HCT116 (cell line): ENCODE data around the gene IRF4. TPM values are rescaled to one million over a fixed set of nuclear protein-coding genes. Genes with fewer than 3 reads are reported as not detected.

ENCODE experiments used
- ATAC-seq: fragments of 200-7000 bp; cut with Tn5 transposase; 2 replicates; pipeline ENCODE4 v1.9.1; 2020; ENCODE audit warnings: mild to moderate bottlenecking, moderate library complexity
- BruUV-seq: library from RNA; stranded (reverse); fragments of 400-500 nt; replicated peaks from 2 replicates; lab custom pipeline; 2021; lab: Mats Ljungman, UMichigan
- CTCF ChIA-PET: fragments of 300-600 bp; sonication (Branson Sonifier 250); formaldehyde crosslinking; loops from one replicate; lab custom pipeline; 2021; ENCODE audit warnings: antibody characterized with exemption; lab: Charles Lee
- POLR2A ChIA-PET: fragments of 300-600, 350-600 bp; sonication (Branson Sonifier 250); formaldehyde crosslinking; loops from one replicate; lab custom pipeline; 2021; ENCODE audit warnings: antibody characterized with exemption; lab: Charles Lee
- RAD21 ChIA-PET, 2 experiments: fragments of 300-600 bp; sonication (Branson Sonifier 250); formaldehyde crosslinking; loops; one replicate each; lab custom pipeline; 2023; ENCODE audit warnings: low total read pairs in 2 of 2; ENCODE audit not compliant: uncharacterized antibody in 2 of 2, unreplicated experiment in 2 of 2, low non-redundant PET in 1 of 2; lab: Charles Lee
- DNase-seq: peaks from one replicate; pipeline ENCODE4 v3.0.0-alpha.2; 2010; ENCODE audit warnings: low read depth, low spot score
- H2AFZ ChIP-seq: fragments of 200-600 bp; shearing (Covaris generic), sonication (generic); 2 replicates; pipeline ENCODE4 v1.6.1; 2017; ENCODE audit warnings: low read depth, mixed run types, mixed read lengths, antibody characterized with exemption, low read length; ENCODE audit not compliant: poor library complexity, severe bottlenecking
- H3K27ac ChIP-seq: 2 replicates; pipeline ENCODE4 v1.5.1; 2012; ENCODE audit warnings: low read depth, low read length
- H3K27me3 ChIP-seq: fragments of 200-600 bp; sonication (generic); 2 replicates; pipeline ENCODE4 v1.6.1; 2016; ENCODE audit warnings: mixed run types, low read length, mixed read lengths; ENCODE audit not compliant: insufficient read depth
- H3K36me3 ChIP-seq, 2 experiments: fragments of 200-500 bp in 1 of 2; fragments of 200-600 bp in 1 of 2; sonication (Bioruptor generic) in 1 of 2; sonication (generic) in 1 of 2; 2 replicates each; pipeline versions ENCODE4 v1.5.1 to v1.6.1; 2014 to 2016; ENCODE audit warnings: low read length in 2 of 2, inconsistent platforms in 1 of 2, mixed read lengths in 1 of 2, mixed run types in 1 of 2; ENCODE audit not compliant: insufficient read depth in 2 of 2, control insufficient read depth in 1 of 2
- H3K4me1 ChIP-seq, 2 experiments: fragments of 200-600 bp in 1 of 2; sonication (generic) in 1 of 2; 2 replicates each; pipeline versions ENCODE4 v1.5.1 to v1.6.1; 2012 to 2017; ENCODE audit warnings: low read length in 2 of 2, inconsistent platforms in 1 of 2, mild to moderate bottlenecking in 1 of 2, mixed read lengths in 1 of 2, mixed run types in 1 of 2, moderate library complexity in 1 of 2; ENCODE audit not compliant: insufficient read depth in 2 of 2, control insufficient read depth in 1 of 2
- H3K4me2 ChIP-seq: fragments of 200-600 bp; sonication (generic); 2 replicates; pipeline ENCODE4 v1.6.1; 2017; ENCODE audit warnings: mixed run types, low read length, mixed read lengths
- H3K4me3 ChIP-seq, 2 experiments: fragments of 200-600 bp in 1 of 2; sonication (generic) in 1 of 2; replicated peaks in 1 of 2; 2 replicates each; pipeline ENCODE4 v1.5.1; 2011 to 2016; ENCODE audit warnings: low read length in 2 of 2, control low read depth in 1 of 2, low read depth in 1 of 2, mild to moderate bottlenecking in 1 of 2, mixed read lengths in 1 of 2, mixed run types in 1 of 2
- H3K79me2 ChIP-seq: fragments of 200-600 bp; sonication (generic); 2 replicates; pipeline ENCODE4 v1.6.1; 2017; ENCODE audit warnings: mild to moderate bottlenecking, mixed run types, low read length, moderate library complexity, mixed read lengths; ENCODE audit not compliant: insufficient read depth
- H3K9ac ChIP-seq: fragments of 200-600 bp; sonication (generic); 2 replicates; pipeline ENCODE4 v1.6.1; 2016; ENCODE audit warnings: low read length, mixed read lengths
- H3K9me2 ChIP-seq: fragments of 200-600 bp; sonication (generic), shearing (Covaris generic); 2 replicates; pipeline ENCODE4 v1.6.1; 2017; ENCODE audit warnings: mixed run types, mild to moderate bottlenecking, moderate library complexity; ENCODE audit not compliant: insufficient read depth
- H3K9me3 ChIP-seq, 2 experiments: fragments of 200-500 bp in 1 of 2; fragments of 200-600 bp in 1 of 2; sonication (Bioruptor generic) in 1 of 2; sonication (generic) in 1 of 2; 2 replicates each; pipeline ENCODE4 v1.6.1; 2014 to 2017; ENCODE audit warnings: low read length in 2 of 2, mixed read lengths in 2 of 2, inconsistent platforms in 1 of 2, low read depth in 1 of 2, mild to moderate bottlenecking in 1 of 2, mixed run types in 1 of 2, moderate library complexity in 1 of 2; ENCODE audit not compliant: control insufficient read depth in 1 of 2, insufficient read depth in 1 of 2
- H4K20me1 ChIP-seq: fragments of 200-600 bp; sonication (generic), shearing (Covaris generic); 2 replicates; pipeline ENCODE4 v1.6.1; 2017; ENCODE audit warnings: mixed run types, mild to moderate bottlenecking, moderate library complexity; ENCODE audit not compliant: insufficient read depth
- ATF3 ChIP-seq: IDR thresholded peaks from 2 replicates; pipeline ENCODE4 v1.6.1; 2012
- CEBPB ChIP-seq: IDR thresholded peaks from 2 replicates; pipeline ENCODE4 v1.6.1; 2012; ENCODE audit warnings: low read depth
- EGR1 ChIP-seq: IDR thresholded peaks from 2 replicates; pipeline ENCODE4 v1.6.1; 2012; ENCODE audit warnings: low read depth
- EZH2 ChIP-seq: fragments of 200-600 bp; sonication (generic); IDR thresholded peaks from 2 replicates; pipeline ENCODE4 v1.6.1; 2017; ENCODE audit warnings: antibody characterized with exemption, mixed run types
- EZH2phosphoT487 ChIP-seq: fragments of 200-600 bp; IDR thresholded peaks from 2 replicates; pipeline ENCODE4 v1.6.1; 2018; ENCODE audit warnings: antibody characterized with exemption, borderline replicate concordance
- RAD21 ChIP-seq: IDR thresholded peaks from 2 replicates; pipeline ENCODE4 v1.6.1; 2012; ENCODE audit warnings: low read depth, mild to moderate bottlenecking
- REST ChIP-seq: IDR thresholded peaks from 2 replicates; pipeline ENCODE4 v1.6.1; 2012; ENCODE audit warnings: low read depth
- SP1 ChIP-seq: IDR thresholded peaks from 2 replicates; pipeline ENCODE4 v1.6.1; 2012; ENCODE audit warnings: low read depth
- YY1 ChIP-seq: IDR thresholded peaks from 2 replicates; pipeline ENCODE4 v1.6.1; 2011; ENCODE audit warnings: low read length, low read depth, moderate library complexity, mild to moderate bottlenecking; ENCODE audit not compliant: insufficient replicate concordance; ENCODE audit errors: extremely low read depth
- ZFX ChIP-seq: fragments of 450-650 bp; IDR thresholded peaks from 2 replicates; pipeline ENCODE4 v1.6.1; 2017
- intact Hi-C: fragments of 100-400 bp; cut with micrococcal nuclease; formaldehyde crosslinking; loops from 2 replicates; pipeline ENCODE4 v1.10.0; 2022
- total RNA-seq: library from RNA; stranded (reverse); gene quantifications from one replicate; pipeline ENCODE4 v1.2.1, GENCODE V29; 2021; ENCODE audit not compliant: unreplicated experiment
- TF ChIP-seq, protein P1 (sequence below): IDR thresholded peaks from 2 replicates; pipeline ENCODE4 v1.6.1; 2012

Gene IRF4
- total RNA-seq, 1 experiment from 2014 or later = 1.2 TPM

- ATAC-seq (no peak), DNase-seq (no peak)
- no peak overlapping the region for H3K4me2 ChIP-seq
- no peak overlapping the region for H3K9ac ChIP-seq
- no peaks in the 10 kb centered on the region for H3K9me2 ChIP-seq
- H2AFZ ChIP-seq = no peak overlapping the region
- no TSS peak for BruUV-seq
- no peak overlapping the region for H3K27ac ChIP-seq
- no peak overlapping the region for H3K4me3 ChIP-seq
- H3K79me2 ChIP-seq = no peaks in the 10 kb centered on the region
- H3K4me1 ChIP-seq = no peaks in the 10 kb centered on the region
- TF ChIP-seq SP1 = no peak
- TF ChIP-seq CEBPB = no peak
- TF ChIP-seq RAD21 = no peak
- TF ChIP-seq, protein P1, sequence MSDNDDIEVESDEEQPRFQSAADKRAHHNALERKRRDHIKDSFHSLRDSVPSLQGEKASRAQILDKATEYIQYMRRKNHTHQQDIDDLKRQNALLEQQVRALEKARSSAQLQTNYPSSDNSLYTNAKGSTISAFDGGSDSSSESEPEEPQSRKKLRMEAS = no peak
- TF ChIP-seq EZH2 = no peak
- no peak for TF ChIP-seq ATF3
- TF ChIP-seq ZFX = no peak
- no peak for TF ChIP-seq EGR1
- no peak for TF ChIP-seq YY1
- TF ChIP-seq EZH2phosphoT487 = no peak
- no peak for TF ChIP-seq REST
- peaks cover 0 to 4% of the 10 kb centered on the region in 2 experiments; a peak in 2 of 4 replicates for H3K9me3 ChIP-seq
- no peaks in the 10 kb centered on the region for H3K27me3 ChIP-seq
- POLR2A ChIA-PET = no interaction called here
- RAD21 ChIA-PET = no interaction called here
- no peaks in the 10 kb centered on the region for H4K20me1 ChIP-seq
- no peaks in the 10 kb centered on the region for H3K36me3 ChIP-seq
- CTCF ChIA-PET = no interaction called here
- intact Hi-C loops = no loop called here
Observed at GRCh38 chr6:343226-343935, 48.2 kb upstream of the IRF4 start.
